Activated CD4-positive, alpha-beta T cell treated with anti-CD3 and anti-CD28 coated beads for 36 hours (primary cell): ENCODE results near the gene BEST1. TPM values are rescaled to one million over a fixed set of nuclear protein-coding genes. Genes with fewer than 3 reads are reported as not detected.

Experiments used
- ATAC-seq: fragments of 200-7000 bp; cut with Tn5 transposase; one replicate; pipeline ENCODE4 v1.10.0; 2021; ENCODE audit warnings: mild to moderate bottlenecking, moderate library complexity
- CTCF ChIA-PET: fragments of 350-600 bp; sonication (Branson Sonifier 250); formaldehyde crosslinking; loops from one replicate; lab custom pipeline; 2021; ENCODE audit warnings: antibody characterized with exemption; lab: Charles Lee
- POLR2A ChIA-PET: fragments of 350-600 bp; sonication (Branson Sonifier 250); formaldehyde crosslinking; loops from one replicate; lab custom pipeline; 2021; ENCODE audit warnings: antibody characterized with exemption, inconsistent platforms; lab: Charles Lee
- DNase-seq: peaks from one replicate; pipeline ENCODE4 v3.0.0-alpha.2; 2020
- H3K27ac Mint-ChIP-seq: one replicate; pipeline ENCODE4 v1.8.0; 2021; ENCODE audit warnings: mixed read lengths
- H3K27me3 Mint-ChIP-seq: one replicate; pipeline ENCODE4 v1.8.0; 2021; ENCODE audit warnings: mixed read lengths
- H3K36me3 Mint-ChIP-seq: one replicate; pipeline ENCODE4 v1.8.0; 2021; ENCODE audit warnings: low read depth, mixed read lengths
- H3K4me1 Mint-ChIP-seq: one replicate; pipeline ENCODE4 v1.8.0; 2021; ENCODE audit warnings: mixed read lengths
- H3K4me3 Mint-ChIP-seq: one replicate; pipeline ENCODE4 v1.8.0; 2021; ENCODE audit warnings: mild to moderate bottlenecking, moderate library complexity, mixed read lengths
- H3K9me3 Mint-ChIP-seq: one replicate; pipeline ENCODE4 v1.8.0; 2021; ENCODE audit warnings: low read depth, mixed read lengths
- intact Hi-C, 2 experiments: fragments of 100-400 bp; cut with DNase I in 1 of 2; cut with micrococcal nuclease in 1 of 2; formaldehyde crosslinking; loops; one replicate each; pipeline versions ENCODE4 v1.14.2 to v1.15.1; 2022 to 2024; cut with DNase I, micrococcal nuclease
- total RNA-seq, 2 experiments: library from RNA; stranded (reverse); gene quantifications; one replicate each; pipeline ENCODE4 v1.2.3, GENCODE V29; 2021

The BEST1 gene
- total RNA-seq, 2 experiments from 2014 or later, result 0.37 to 0.65 TPM

GRCh38 chr11:62011881-62012280 lies 61.7 kb downstream of the BEST1 start:
- ChIA-PET CTCF (no interaction called here), POLR2A (interaction anchor here (0.5 kb wide), 1 partner anchor 83 kb away, joined by 3 read pairs; no protein-coding TSS in a partner anchor)
- Mint-ChIP-seq H3K27ac (no peak overlapping the region), H3K27me3 (peaks cover 2% of the 10 kb centered on the region), H3K36me3 (no peaks in the 10 kb centered on the region), H3K4me3 (no peak overlapping the region), H3K9me3 (no peaks in the 10 kb centered on the region), H3K4me1 (no peaks in the 10 kb centered on the region)
- no peak for DNase-seq
- ATAC-seq, result no peak
- intact Hi-C loops, result loop anchor here in 1 of 2 experiments (5.0 kb wide), 1 partner anchor 40 kb away; no protein-coding TSS in a partner anchor

DNA sequence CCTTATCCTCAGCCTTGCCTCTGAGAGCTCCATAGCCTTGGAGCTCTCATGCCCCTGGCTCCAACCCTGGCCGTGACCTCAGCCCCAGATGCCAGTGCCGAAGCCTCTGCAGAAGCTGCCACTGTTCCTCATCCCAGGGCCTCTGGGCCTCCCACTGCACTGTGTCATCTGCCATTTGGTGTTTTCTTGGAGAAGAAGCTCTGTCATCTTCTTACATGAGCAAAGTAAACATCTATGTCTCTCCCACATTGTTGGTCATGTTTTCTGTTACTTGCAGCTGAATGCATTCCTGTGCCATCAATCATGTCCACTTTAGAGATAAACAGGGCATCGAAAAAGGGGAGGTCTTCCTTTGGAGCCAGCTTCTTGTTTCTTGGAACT lies 62.3 kb downstream of the BEST1 start:
- POLR2A ChIA-PET, result no interaction called here
- CTCF ChIA-PET, result interaction anchor here (0.6 to 1.5 kb wide), 3 partner anchors 63 to 337 kb away, joined by 3 to 4 read pairs (median 3); partner anchors contain the start of gene BEST1
- Mint-ChIP-seq H3K27me3 (peaks cover 2% of the 10 kb centered on the region), H3K9me3 (no peaks in the 10 kb centered on the region), H3K4me1 (no peaks in the 10 kb centered on the region), H3K36me3 (no peaks in the 10 kb centered on the region), H3K4me3 (no peak overlapping the region), H3K27ac (no peak overlapping the region)
- intact Hi-C loops, result loop anchor here in 1 of 2 experiments (5.0 kb wide), 1 partner anchor 40 kb away; no protein-coding TSS in a partner anchor
- no peak for DNase-seq
- no peak for ATAC-seq

DNA sequence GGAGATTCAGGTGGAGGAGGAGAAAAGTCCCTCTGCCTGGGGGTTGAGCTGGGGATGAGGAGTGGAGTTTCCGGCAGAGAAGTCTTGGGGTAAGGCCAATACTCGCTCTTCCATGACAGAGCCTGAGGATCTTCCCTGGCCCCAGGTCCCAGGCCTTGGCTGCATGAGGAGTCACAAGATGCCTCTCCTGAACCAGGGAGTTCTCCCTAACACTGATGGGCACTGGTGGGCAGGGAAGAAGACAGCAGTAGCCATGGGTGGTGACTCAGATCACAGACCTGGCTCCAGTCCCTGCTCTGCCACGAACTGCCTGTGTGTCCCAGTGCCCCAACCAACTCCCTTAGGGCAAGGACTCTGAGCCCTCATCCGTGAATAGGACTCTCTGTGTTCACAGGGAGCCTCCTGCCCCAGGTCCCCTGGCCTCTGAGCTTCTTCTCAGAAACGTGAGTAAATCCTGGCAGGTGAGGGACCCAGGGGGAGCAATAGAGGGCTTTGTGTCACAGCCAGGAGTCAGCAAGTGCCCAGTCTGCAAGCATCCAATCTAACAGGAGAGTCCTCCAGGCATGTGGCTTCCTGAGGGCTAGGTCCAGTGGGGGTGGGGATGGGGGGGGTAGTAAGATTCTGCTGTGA lies 62.8 kb downstream of the BEST1 start:
- H3K36me3 Mint-ChIP-seq, result no peaks in the 10 kb centered on the region
- H3K27ac Mint-ChIP-seq, result no peak overlapping the region
- no peaks in the 10 kb centered on the region for H3K4me1 Mint-ChIP-seq
- ChIA-PET POLR2A (interaction anchor here (0.6 kb wide), 1 partner anchor 24 kb away, joined by 10 read pairs; no protein-coding TSS in a partner anchor), CTCF (interaction anchor here (0.6 to 1.5 kb wide), 4 partner anchors 63 to 1203 kb away, joined by 3 to 4 read pairs (median 4); partner anchors contain the start of gene BEST1)
- H3K4me3 Mint-ChIP-seq, result no peak overlapping the region
- ATAC-seq (no peak), DNase-seq (no peak)
- no peaks in the 10 kb centered on the region for H3K9me3 Mint-ChIP-seq
- H3K27me3 Mint-ChIP-seq, result peaks cover 2% of the 10 kb centered on the region
- intact Hi-C loops, result loop anchor here in 1 of 2 experiments (5.0 kb wide), 1 partner anchor 41 kb away; no protein-coding TSS in a partner anchor

Other genes with a start within 250 kb of the BEST1 start
- under 1 TPM; 0.25 to 0.57 TPM for gene MYRF, start 197.7 kb upstream of the BEST1 start, total RNA-seq
- gene TMEM258, start 157.8 kb upstream of the BEST1 start, total RNA-seq, result 100 to 1,000 TPM; 172 to 176 TPM
- 100 to 1,000 TPM in 1 of 2 experiments, 10 to 100 TPM in 1; 70.0 to 108 TPM for gene FEN1, start 157.4 kb upstream of the BEST1 start, total RNA-seq
- 10 to 100 TPM; 18.9 to 23.7 TPM for gene FADS1, start 133.3 kb upstream of the BEST1 start, total RNA-seq
- 10 to 100 TPM; 51.0 to 58.4 TPM for gene FADS2, start 122.1 kb upstream of the BEST1 start, total RNA-seq
- gene FADS3, start 58.8 kb upstream of the BEST1 start, total RNA-seq, result 10 to 100 TPM in 1 of 2 experiments, 1 to 10 TPM in 1; 7.2 to 10.1 TPM
- gene RAB3IL1, start 32.8 kb upstream of the BEST1 start, total RNA-seq, result under 1 TPM in 1 of 2 experiments, not detected in 1; 0.09 TPM
- gene FTH1, start 17.3 kb downstream of the BEST1 start, total RNA-seq, result 100 to 1,000 TPM; 777 to 914 TPM
- 100 to 1,000 TPM; 125 to 140 TPM for gene INCENP, start 173.7 kb downstream of the BEST1 start, total RNA-seq
- gene SCGB1D1, start 239.9 kb downstream of the BEST1 start, total RNA-seq, result not detected